Measurements from ENCODE around the gene CARD19.

CARD19 gene, protein sequence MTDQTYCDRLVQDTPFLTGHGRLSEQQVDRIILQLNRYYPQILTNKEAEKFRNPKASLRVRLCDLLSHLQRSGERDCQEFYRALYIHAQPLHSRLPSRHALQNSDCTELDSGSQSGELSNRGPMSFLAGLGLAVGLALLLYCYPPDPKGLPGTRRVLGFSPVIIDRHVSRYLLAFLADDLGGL

DNA sequence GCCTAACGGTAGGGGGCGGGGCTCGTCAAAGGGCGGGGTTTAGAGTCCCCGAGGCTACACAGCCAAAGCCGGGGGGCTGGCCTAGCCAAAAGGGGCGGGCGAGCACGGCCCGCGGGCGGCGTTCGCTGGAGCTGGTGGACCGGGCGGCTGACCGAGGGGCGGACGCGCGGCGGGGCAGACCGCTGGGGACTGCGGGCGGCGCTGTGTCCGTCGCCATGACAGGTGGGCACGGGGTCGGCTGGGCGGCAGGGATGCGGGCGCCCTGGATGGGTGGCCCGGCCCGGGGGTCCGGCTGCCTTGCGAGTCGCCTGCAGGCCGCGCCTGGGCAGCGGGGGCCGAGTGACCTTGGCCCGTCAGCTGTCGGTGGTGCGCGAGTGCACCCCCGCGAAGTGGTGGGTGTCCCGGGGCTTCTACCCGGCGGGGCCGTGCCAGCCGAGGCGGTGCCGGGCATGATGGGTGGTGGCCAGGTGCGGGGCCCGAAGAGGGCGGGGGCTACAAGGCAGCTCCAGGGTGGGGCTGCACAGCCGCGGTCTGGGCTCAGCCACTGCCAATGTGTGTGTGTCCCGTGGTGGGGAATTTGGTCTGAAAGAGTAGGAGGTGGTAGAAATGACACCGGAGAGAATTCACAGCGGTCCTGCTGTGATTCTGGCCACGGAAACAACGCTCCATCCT is at the start of gene CARD19:
CARD19 (plus strand) TSS at position 87 of the 672 bp plus-strand sequence; CDS start at position 216, 129 bp downstream.
- no peak for DNase-seq

DNA sequence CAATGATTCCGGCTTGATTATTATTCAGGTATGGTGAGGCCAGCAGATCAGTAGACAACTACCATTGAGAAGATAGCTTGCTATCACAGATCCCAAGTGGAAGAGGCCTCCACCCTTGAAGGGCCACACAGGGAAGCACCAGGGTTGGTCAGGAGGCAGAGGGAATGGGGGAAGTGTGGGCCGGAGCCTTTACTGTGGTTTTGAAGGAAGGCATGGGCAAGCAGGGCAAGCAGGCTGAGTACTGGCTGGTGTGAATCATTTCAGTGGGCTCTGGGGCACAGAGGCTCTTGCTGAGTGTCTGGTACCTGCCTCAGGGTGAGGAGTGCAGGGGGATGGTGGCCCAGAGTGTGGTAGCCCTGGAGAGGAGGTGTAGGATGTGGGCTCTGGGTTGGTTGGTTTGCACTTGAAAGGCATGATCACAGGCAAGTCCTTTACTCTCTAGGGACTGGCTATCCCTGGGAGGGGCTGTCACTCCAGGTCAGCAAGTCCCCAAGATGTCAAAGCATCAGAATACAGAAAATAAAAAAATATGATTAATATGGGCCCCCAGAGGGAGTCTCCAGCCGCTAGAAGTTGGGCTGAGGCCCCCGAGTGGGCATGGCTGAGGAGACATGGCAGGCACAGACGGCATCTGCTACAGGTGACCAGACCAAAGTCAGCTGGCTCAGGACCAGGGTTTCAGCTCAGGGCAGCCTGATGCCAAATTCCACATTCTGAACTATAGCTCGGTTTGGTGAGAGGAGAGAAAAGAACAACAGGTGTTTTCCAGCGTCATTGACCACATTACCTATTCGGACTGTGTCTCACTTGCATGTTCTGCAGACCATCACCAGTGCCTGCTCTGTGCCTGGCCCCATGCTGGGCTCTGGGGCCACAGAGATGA is 47.2 kb upstream of the CARD19 start:
- DNase-seq = no peak

DNA sequence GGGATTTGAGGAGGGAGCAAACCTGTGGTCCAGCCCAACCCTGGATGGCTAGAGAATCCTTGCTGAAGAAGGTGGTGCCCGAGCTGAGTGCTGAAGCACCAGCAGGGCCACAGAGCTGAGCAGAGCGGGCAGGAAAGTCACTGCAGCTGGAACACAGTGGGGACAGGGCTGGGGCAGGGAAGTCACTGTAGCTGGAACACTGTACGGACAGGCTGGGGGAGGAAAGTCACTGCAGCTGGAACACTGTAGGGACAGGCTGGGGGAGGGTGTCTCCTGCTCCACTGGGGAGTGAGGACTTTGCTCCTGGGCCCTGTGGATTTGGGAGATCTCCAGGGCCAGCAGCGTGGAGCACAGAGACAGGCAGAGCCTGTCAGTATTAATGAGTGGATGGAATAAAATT is 46.5 kb upstream of the CARD19 start:
- DNase-seq = no peak

DNA sequence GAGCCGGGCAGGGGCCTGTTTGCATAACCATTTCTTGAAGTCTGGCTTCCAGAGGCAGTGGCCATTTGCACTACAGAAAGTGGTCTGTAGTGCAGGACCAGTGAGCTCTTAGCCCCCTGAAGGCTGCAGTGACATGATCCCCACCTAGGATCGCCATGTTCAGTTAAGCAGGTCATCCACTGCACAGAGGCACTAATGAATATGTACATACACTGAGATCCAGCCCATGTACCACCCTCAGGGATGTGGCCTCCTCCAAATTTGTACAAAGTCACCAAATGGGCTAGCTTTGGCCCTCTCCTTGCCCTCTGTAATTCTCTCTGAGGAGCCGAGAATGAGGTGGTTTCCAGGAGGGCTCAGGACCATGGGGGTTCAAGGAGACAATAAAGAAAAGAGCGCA is 45.8 kb upstream of the CARD19 start:
- DNase-seq = no peak

DNA sequence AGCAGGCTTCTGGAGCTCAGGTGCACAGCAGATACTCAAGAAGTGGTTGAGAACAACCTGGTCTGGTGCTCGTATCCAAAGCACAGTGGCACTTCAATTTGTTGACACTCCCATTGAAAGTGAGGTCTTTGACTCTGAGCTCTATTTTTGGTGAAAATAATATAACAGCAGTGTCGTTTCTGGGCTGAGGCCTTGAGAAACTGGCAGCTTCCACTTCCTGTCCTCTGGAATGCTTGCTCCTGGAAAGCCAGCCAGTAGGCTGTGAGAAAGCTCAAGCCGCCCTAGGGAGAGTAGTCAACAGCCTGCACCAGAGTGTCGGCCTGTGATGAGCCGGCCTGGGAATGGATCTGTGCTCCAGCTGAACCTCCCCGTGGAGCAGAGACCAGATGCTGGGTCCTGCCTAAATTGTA is 44.3 kb upstream of the CARD19 start:
- DNase-seq = no peak

DNA sequence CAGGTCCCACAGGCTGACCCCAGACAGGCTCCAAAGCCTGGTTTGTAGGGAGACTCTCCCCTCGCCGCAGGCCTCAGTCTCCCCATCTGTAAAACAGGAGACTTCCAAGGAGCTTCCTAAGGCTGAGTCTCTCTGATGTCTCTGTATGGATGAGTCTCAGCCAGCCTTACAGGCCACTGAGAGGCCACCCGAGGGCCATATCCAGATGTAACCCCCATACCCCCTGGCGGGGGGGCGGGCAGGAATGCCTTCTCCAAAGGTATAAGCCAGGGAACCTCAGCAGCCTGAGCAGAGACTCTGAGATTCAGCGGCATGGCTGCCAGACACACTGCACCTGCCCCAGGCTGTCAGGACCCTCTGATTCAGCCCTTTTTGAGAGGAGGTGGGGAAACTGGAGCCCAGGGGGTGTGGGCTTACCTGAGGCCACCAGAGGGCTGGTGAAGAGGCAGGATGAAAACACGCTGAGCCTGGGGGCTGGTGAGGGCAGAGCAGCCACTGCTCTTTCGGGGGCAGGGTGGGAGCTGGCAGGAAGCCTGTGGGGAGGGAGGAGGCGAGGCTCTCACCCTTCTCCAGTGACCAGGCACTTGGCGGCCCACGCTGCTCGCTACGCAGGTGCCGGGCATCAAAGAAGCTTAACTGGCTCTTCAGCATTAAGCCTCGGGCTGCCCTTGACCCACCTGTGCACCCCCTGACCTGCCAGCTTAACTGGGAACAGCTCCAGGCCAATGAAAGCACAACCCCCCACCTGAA is 43.1 kb upstream of the CARD19 start:
- DNase-seq = no peak

DNA sequence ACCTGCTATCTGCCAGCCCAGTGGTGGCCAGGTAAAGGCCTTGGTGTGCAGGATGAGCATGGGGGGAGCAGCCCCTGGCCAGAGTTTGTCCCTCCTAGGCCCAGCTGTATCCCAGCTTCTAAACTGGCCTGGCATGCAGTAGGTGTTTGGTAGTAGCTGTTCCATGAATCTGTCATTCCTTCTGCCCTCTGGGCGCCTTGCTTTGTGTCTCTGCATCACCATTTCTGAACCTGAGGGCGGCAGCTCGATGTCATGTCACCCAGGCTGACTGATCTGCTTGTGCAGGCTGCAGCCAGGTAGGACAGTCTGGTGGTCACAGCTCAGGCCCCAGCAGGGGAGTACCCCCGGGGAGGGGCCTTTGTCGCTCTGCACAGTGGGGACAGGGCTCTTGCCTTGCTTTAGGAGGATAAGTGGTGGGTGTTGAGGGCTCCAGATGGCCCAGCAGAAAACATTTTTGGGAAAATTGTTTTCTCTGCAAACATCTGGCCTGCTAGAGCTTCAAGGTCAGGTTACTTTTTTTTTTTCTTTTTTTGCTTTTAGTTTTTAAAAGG is 42.2 kb upstream of the CARD19 start:
- no peak for DNase-seq

DNA sequence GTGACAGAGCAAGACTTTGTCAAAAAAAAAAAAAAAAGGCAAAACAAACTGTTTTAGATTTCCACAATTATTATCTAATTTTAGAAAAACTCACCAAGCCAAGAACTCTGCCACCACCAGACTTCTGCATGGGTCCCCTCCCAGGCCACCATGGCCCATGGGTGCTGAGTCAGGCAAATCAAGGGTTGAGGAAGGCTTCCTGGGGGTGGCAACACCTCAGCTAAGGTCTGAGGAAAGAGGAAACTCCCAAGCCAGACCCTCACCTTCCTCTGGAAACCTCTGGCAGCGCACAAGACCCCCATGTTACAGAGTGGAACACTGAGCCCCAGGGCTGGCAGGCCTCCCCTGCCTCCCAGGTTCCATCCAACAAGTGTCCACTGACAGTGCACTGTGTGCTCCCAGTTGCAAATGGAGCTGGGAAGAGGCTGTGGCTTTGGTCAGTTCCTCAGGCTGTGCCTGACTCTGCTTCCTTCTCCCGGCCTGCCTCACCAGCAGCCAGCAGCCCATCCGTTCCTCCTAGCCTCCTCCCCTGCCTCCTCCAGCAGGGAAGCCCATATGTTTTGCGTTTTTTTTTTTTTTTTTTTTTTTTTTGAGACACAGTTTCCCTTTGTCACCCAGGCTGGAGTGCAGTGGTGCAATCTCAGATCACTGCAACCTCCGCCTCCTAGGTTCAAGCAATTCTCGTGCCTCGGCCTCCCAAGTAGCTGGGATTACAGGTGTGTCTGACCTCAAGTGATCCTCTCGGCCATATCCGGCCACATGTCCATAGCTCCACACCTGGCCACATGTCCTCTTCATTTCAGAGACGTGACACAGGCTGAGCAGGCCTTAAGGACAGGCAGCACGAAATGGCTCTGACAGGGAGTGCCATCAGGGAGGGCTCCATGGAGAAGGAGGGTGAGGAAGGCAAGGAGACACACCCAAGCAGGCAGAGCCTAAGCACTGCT is 41.0 kb upstream of the CARD19 start:
- no peak for DNase-seq

DNA sequence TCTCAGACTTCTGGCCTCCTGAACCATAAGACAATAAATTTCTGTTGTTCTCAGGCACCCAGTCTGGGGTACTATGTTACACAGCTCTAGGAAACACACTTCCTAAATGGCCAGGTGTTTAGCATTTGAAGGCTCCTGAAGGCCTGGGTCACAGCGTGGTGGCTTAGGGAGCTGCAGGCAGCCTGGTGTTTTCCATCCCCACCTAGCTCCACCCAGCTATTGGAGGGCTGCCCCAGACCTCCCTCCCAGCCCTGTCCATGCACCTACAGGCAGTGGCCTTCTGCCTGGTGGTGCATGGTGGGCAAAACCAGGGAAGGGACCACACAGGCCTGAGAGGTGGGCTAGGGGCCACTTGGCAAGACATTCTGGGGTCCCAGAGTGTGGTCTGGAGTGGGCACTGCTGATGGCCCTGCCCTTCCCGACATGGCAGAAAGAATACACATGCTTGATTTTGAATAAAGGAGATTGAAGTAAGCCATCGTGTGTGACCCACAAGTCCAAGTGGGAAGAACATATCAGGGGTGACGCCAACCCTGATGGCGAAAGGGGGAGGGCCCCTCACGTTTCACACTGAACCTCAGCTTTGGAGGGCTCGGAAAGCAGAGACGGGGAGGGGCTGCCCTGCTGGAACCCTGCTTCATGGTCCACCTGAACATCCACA is 38.8 kb upstream of the CARD19 start:
- no peak for DNase-seq

DNA sequence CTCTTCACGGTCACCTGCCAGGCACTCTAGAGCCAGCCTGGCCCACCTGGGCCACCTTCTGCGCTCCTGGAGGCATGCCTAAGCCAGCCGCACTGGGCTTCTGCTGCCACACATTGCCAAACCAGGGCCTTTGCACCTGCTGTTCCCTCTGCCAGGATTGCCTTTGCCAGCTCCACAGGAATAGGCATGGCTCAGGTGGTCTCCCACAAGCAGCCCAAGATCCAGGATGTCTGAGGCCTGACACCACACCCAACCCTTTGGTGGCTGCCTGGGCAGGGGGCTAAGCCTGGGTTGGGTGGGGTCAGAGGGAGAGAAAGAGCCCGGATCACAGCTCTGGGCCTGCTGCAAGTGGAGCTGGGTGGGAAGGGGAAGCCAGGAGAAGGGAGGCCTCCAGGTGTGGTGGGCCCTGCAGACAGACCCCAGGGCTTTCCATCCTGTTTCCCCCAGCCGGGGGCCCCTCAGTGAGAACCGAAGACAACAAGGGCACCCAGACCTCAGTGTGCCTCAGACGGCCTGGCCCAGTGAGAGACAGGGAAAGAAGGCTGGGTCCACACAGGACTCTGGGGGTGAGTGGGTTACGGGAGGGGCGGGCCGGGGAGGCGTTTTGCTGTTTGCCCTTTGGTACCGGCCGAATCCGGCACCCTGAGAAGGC is 38.2 kb upstream of the CARD19 start:
- no peak for DNase-seq

DNA sequence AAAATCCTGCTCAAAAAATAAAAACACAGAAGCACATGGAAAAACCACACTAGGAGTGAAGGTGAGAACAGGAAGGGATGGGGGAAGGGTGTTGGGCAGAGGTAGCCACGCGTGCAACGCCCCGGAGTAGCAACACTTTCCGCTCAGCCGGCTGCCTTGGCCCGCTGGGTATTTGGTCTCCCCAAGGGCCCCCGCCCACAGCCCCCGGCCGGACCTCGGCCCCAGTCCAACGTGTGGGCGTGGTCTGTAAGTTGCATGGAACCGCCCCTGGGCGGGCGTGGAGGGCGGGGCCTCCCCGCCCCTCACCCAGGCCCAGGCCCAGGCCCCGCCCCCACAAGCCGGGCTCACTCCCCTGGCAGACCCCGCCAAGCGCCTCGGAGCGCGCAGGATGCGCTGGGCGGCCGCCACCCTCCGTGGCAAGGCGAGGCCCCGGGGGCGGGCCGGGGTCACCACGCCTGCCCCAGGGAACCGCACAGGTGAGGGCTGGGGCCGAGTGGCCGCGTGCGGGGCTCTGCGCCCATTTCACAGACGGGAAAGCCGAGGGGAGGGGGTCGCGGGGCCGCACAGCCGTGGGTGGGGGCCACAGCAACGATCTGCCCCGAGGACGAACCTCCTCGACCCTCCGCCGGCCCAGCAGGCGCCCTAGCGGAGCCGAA is 37.5 kb upstream of the CARD19 start, which contains the start of gene SUSD3:
SUSD3 (plus strand) TSS at position 347 of the 656 bp plus-strand sequence; CDS start at position 389, 42 bp downstream.
- no peak for DNase-seq

DNA sequence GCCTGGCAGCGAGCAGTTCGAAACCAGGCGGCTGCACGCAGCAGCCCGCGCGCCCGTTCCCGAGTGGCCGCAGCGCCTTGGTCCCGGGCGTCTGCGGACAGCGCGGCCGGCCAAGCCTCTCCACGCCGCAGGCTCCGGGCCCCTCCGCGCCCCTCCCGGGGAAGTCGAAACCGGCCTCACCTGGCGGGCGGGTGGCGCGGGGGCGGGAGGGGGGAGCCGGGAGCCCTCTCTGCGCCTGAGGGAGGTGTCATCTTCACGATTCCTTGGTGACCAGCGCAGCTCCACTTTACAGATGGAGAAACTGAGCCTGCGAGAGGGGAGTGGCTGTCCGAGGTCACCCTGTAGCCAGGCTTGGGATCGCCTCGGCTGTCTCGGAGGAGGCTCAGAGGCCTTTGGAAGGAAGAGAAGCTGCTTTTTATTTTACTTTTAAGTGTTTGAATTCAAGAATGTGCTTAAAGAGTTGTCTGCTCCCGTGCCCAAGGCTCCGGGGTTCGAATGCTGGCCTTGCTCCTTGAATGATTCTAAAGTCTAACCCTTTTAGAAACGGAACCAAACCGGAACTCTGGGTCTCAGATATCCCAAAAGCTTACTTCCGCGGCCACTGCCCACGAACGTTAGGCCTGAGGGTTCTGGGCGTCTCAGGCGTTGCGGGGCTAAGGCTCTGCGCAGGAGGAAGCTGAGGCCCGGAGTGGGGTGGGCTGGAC is 36.9 kb upstream of the CARD19 start:
- DNase-seq = no peak

DNA sequence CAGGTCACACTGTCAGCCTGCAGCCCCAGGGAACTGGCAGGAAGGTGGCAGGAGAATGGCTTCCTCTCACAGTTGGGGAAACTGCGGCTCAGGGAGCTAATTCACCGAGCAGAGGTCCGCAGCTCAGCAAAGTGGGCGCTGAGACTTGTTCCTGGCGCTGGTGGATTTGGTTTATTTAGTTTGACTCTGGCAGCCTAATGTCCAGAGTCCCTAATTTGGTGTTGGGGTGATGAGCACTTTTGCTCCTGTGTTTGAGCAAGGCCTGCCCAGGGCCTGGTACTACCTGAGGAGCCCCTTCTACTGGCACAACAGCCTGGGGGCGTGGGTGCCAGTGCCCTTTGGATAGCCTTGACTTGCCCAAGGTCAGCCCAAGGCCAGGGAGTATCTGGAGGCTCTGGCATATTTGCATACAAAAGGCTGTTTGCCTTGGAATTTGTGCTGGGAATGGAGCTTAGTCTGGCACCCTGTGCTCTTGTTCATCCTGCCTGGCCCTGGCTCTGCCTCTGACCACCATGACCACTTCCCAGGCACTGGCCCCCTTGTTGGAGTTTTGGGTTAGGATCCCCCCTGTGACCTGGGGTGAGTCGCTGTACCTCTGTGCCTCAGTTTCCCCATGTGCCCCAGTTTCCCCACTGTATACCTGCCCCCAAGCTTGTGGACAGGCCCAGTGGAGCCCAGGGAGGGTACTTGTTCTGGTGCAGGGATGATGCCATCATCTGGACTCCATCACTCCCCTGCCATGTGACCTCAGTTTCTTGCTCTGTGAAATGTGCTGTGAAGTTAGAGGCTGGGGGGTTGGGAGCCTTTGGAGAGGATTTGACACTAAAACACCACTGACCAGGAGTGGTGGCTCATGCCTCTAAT is 36.1 kb upstream of the CARD19 start:
- DNase-seq = no peak

DNA sequence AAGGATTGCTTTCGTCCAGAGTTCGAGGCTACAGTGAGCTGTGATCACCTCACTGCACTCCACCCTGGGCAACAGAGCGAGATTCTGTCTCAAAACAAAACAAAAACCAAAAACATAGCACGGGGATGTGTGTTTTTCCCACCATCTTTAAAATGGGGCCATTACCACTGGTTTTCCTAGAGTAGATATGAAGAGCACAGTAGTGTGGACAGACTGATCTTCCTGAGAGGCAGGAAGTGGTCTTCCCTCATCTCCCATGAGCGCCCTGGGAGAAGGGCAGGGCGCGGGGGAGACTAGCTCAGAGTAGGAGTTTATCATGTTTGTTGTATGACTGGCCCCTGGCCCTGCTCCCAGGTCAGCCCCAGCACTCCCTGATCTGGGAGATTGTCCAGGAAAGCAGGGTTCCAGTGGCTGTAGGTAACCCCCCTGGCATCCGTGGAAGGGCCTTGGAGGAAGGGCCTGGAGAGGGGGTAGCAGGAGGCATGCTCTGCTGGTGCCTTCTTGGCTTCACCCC is 35.2 kb upstream of the CARD19 start:
- no peak for DNase-seq

DNA sequence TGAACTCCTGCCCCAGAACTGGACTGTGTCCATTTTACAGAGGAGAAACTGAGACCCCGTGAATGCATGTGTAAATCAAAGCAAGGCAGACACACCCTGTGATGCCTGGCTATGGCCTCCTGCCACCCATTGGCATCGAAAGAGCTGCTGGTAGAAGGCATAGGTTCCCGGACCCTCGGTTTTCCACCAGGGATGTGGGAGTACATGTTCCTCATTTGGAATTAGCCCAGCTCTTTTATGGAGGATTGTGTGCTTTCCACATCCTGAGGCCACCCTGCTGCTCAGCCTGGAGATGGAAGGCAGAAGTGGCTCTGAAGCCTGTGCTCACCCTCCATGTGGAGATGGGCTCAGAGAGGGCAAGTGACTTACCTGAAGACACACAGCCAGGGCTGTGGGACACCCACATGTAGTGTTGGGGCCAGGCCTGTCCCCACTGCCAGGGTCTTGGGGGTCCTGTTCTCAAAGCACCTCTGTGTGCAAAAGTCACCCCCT is 34.7 kb upstream of the CARD19 start:
- DNase-seq = no peak

DNA sequence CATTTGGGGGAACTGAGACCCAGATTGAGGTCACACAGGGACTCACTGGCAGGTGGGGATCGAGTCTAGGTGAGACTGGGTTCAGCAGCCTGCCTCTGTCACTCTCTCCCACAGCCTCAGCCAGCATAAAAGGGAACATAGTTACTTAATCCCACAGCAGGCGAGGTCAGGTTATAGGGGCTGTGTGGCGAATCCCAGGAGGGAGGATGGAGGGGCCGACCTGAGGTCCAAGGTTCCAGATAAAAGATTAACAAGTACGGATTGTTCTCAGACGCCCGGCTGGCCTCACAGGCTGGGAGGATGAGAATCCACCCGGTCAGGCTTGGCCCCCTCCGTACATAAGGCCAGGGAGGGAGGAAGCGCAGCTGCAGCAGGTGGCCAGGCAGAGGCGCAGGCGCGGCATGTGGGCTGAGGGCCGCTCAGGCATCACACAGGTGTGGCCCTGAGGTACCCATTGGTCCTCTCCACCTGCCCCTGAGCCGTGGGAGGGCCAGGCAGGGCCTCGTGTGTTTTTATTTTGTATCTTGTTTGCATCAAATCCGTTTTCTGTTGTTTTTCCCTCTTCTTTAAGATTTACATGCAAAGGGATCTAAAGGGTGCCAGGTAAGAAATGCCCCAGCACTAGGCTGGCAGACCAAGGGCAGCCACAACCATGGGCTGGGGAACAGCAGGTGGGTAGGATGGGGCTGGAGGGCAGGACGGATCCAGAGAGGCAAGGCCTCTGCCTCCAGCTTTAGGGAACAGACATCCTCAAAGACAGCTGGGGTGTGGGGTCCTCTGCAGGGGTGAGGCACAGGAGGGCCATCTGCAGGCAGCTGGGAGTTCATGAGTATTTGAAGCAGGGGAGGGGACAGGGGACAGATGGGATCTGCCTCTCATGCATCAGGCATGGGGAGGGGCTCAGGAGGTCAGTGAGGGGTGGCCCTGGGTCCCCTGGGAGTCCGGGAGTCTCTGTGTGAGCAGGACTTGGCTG is 33.9 kb upstream of the CARD19 start:
- no peak for DNase-seq
